ENCODE measurements around the gene CFAP157.
A peak's percentile ranks its signal among the peaks of the same experiment; 100 is the strongest.

Gene CFAP157

DNA sequence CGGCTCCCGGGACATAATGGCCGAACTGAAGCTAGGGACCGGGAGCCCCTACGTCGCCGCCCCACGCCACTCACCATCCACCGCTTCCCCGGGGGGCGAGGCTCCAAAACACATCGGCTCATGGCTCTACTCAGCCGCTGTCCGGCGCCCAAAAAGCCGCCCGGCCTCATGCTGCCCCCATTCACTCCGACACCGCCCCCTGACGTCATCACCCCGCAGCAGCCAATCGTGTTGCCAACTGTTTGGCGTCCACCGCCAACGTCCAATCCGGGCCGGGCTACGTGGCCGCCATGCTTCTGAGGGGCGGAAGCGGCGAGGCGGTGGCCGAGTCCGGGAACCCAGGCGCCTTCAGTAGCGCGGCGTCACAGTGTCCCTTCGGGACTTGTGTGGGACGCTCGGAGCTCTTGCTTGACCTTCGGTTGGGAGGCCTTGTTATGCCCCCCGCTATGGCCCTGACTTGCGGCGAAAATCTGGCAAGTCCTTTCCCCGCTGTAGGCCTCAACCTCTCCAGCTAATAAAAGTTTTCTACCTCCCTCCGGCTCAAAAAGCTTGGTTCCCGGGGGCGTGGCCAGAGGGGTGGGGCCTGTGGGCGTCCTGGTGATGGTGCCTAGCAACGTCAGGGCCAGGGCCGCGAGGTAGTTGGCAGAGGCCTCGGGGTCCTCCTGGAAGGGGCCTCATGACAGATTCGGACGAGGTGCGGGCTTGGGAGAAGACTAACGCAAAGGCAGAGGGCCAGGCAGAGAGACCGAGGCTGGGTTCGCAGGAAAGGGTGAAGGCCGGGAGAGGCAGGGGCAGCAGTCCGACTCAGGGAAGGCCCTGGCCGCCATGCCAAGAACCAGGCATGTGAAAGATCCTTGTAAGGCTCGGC, 8.9 kb downstream of the CFAP157 start, which contains the start of the genes PTRH1 and TTC16:
PTRH1 (minus strand) TSS at position 194 of the 868 bp plus-strand sequence; CDS start at position 170, 24 bp downstream.
TTC16 (plus strand) TSS at position 610 of the 868 bp plus-strand sequence; CDS start at position 677, 67 bp downstream.
- peak; percentile 92 to 97 (median 93) for DNase-seq (ENCODE audit: low read depth in 3 of 3)

GRCh38 chr9:127716412-127716811, 9.6 kb downstream of the CFAP157 start:
- DNase-seq (ENCODE audit: low read depth in 3 of 3), result no peak

GRCh38 chr9:127717766-127718165, 11.0 kb downstream of the CFAP157 start:
- DNase-seq (ENCODE audit: low read depth in 3 of 3), result no peak

GRCh38 chr9:127720031-127720864, 13.5 kb downstream of the CFAP157 start:
- DNase-seq (ENCODE audit: low read depth in 3 of 3), result no peak

GRCh38 chr9:127720865-127721227, 14.1 kb downstream of the CFAP157 start:
- DNase-seq (ENCODE audit: low read depth in 3 of 3), result no peak

DNA sequence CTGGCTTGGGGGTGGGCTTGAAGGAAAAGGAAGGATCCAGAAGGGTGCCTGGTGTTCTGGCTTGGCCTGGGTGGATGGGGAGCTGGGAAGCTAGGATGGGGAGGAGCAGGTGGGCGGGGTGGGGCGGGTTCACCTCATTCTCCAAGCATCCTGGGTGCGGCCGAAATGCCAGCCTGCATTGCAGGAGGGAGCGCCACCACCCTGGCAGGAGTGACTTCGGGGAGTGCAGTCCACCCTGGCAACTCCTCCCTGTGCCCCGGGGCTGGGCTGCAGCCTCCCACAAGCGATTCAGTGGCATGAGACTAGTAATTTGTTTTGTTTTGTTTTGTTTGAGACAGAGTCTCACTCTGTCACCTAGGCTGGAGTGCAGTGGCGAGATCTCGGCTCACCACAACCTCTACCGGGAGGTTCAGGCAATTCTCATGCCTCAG, 14.6 kb downstream of the CFAP157 start:
- DNase-seq (ENCODE audit: low read depth in 3 of 3), result no peak

DNA sequence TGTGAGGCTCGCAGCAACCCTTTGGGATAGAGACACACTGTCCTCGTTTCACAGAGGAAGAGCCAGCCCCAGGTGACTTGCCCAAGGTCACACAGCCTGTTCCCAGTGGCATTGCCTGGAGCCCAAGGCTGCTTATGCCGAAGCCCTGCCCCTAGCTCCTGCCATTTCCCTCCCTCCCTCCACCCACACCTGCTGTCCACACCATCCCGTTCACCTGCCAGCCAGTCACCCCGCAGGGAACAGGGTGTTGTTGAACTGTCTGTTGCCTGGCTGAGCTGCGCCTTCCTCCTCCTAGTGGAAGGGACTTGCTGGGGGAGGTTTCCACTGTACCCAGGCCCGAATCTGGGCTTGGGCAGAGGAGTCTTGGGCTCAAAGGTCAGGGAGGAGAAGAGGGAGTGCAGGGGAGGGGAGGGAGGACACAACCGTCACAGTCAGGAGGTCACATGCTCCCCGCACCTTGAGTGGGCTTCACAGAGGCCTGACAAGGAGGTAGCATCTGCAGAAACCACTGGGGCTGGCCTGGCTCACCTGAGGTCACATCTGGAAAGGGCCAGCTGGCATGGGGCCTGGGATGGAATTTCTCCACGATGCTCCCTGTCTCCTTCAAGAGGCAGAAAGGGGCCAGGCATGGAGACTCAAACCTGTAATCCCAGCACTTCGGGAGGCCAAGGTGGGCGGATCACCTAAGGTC, 15.4 kb downstream of the CFAP157 start:
- DNase-seq (ENCODE audit: low read depth in 3 of 3), result no peak

DNA sequence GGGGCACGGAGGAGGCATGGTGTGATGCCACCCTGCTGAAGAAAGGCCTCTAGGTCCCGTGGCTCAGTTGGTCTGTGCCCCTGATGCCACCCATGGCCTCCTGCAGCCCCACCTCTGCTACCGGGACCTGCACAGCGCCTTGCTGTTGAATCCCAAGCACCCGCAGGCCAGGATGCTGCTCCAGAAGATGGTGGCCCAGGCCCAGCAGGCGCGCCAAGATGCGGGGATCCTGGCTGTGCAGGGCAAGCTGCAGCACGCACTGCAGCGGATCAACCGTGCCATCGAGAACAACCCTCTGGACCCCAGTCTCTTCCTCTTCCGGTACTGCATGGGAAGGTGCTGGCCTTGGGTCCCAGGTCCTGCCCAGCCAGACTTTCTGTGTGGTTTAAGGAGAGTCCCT, 16.2 kb downstream of the CFAP157 start:
- no peak for DNase-seq (ENCODE audit: low read depth in 3 of 3)

DNA sequence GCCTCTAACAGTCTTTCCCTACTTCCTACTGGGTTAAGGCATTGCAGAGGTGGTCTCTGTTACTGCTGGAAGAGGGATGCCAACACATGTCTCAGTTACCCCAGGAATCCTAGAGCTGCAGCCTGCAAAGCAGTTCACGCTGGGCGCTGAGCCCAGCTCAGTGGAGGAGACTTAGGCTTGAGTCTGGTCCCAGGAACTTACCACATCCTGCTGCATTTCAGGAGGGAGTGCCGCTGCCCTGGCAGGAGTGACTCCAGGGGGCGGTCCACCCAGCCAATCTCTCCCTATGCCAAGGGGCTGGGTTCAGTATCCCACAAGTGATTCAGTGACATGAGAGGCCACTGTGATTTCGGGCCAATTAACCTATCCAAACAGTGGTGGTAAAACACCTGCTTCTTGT, 16.7 kb downstream of the CFAP157 start:
- DNase-seq (ENCODE audit: low read depth in 3 of 3), result no peak

DNA sequence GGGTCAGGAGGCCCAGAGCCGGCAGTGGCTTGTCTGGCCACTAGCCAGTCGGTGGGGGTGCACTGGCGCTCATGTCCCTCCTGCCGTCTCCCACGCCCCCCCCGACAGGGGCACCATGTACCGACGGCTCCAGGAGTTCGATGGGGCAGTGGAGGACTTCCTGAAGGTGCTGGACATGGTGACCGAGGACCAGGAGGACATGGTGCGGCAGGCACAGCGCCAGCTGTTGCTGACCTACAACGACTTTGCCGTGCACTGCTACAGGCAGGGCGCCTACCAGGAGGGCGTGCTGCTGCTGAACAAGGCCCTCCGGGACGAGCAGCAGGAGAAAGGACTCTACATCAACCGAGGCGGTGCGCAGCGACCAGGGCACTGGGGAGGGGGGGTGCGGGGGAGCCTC, 17.2 kb downstream of the CFAP157 start:
- DNase-seq (ENCODE audit: low read depth in 3 of 3), result no peak

DNA sequence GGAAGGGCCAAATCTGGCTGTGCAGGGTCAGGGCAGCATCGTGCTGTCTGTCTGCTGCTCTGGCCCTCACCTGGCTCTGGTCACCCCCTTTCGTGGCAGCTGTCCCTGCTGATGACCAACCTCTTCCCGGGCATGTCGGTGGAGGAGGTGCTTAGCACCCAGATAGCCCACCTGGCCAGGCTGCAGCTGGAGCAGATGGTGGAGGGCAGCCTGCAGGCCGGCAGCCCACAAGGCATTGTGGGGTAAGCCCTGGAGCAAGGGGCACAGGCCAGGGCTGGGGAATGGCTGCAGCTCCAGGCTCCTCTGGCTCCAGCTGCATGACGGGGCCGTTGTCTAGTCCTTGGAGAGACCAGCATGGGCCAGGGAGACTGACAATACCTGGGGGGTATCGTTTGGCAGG, 20.1 kb downstream of the CFAP157 start:
- DNase-seq (ENCODE audit: low read depth in 3 of 3), result no peak

DNA sequence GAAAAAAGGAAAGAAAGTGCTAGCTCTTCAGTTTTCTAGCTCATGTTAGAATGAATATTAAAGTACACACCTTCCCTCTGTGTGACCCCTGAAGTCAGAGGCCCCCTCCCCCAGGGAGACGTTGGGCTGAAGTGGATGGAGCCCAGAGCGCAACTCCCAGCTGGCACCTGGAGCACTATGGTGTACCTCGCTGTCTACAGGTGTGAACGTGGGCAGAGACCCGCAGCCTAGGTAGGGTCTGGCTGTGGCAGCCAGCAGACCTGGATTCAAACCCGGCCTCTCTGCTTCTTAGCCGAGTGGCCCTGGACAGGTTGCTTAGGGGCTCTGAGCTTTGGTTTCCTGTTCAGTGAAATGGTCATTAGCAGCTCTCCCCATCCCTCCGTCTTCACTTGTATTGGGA, 22.0 kb downstream of the CFAP157 start:
- no peak for DNase-seq (ENCODE audit: low read depth in 3 of 3)

DNA sequence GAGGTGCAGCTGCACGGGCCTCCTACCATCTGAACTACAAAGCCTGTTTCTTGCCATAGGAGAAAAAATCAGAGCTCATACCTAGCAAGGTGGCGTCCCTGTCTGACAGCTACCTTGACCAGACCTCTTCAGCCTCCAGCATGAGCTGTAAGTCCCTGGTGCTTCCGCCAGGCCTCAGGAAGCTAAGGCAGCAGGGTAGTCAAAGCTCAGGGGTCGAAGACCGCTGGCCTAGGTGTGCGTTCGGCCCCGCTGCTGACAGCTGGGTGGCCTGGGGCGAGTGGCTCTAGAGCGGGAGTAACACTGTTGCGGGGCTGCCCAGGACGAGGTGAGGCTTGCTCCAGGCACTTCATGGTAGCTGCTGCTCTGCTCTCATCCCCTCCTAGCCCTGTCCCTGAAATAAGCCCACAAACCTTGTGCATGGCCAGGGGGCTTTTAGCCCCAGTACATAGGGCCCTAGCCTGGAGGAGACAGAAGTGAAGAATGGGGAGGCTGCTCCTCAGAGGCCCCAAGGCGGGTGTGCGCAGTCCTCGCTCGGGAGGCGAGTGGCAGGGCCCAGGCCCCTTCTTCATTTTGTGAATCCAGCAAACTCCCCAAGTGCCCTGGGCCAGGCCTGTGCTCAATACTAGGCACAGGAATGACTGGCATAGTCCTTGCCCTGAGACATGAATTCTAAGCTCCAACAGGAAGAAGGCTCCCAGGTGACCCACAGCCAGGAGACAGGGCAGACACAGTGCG, 22.9 kb downstream of the CFAP157 start:
- DNase-seq (ENCODE audit: low read depth in 3 of 3), result no peak

DNA sequence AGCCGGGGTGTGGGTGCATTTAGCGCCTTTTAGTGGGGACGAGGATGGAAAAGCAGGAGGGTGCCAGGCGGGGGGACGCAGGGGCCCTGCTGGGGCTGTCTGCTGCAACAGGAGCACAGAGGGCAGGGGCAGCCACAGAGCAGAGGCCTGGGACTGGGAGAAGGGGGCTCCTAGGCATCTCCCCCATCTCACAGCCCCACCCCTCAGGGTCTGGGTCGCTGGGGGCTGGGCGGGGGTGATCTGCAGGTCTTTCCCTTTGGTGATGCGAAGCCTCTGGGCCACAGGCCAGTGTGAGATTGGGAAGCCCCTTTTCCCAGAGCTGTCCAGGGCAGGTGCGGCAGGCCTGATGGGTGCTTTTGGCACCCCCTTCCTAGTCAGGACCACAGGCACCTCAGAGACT, 23.5 kb downstream of the CFAP157 start:
- DNase-seq (ENCODE audit: low read depth in 3 of 3), result no peak

GRCh38 chr9:127730799-127731410, 24.1 kb downstream of the CFAP157 start:
- no peak for DNase-seq (ENCODE audit: low read depth in 3 of 3)

DNA sequence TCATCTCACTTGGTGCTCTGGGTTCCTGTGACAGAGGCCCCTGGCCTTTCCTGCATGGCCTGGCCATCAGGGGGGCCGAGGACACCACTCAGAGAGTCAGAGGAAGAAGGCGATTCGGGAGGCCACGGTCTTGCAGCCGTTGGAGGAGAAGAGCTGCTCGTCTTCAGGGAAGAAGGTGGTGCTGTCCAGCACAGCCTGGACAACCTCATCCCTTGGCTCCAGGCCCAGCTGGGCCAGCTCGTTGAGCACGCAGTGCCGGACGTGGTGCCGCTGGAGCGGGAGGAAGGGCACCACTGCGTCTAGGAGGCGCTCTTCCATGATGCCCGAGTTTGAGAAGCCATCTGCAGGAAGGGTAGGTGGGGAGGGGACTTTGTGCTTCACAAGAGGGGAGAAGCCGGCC, 25.1 kb downstream of the CFAP157 start:
- DNase-seq (ENCODE audit: low read depth in 3 of 3), result no peak

DNA sequence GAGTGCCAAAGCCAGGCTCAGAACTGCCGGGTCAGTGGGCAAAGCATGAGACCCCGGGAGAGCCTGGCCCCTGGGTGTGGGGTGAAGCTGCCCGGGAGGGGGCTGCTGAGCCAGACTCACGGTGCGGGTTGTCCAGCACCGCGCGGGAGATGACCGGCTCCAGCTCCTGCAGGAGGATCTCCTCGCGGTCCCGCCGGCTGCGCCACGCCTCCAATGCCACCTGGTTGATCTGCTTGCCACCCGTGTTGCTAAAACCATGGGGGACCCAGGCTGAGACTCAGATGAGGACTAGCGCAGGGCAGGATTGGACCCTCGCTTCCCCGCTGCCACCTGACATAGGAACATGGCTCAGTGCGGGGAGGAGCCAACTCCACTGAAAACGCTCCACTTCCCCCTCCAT, 25.7 kb downstream of the CFAP157 start:
- DNase-seq (ENCODE audit: low read depth in 3 of 3), result no peak

DNA sequence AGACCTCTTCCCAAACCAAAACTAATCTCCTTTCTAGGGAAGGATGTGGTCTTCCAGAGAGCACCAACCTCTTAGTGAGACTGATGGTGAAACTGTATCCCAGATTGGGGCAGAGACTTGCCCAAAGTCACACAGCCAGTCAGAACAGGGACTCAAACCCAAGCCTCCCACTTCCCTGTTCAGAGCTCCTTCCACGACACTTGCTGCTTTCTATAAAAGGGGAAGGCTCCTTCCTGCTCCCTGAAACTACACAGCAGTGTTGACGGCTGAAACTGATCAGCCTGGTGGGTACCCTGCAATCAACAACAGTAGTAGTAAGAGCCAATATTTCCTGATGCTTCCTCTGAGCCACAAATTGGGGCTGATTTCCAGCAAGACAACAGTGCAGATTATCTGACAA, 26.8 kb downstream of the CFAP157 start:
- DNase-seq (ENCODE audit: low read depth in 3 of 3), result no peak

GRCh38 chr9:127734247-127734746, 27.5 kb downstream of the CFAP157 start:
- DNase-seq (ENCODE audit: low read depth in 3 of 3), result no peak

- peak; percentile 95 to 96 (median 95) for DNase-seq (ENCODE audit: low read depth in 3 of 3)
These were observed 28.1 kb downstream of the CFAP157 start, which contains the start of gene TOR2A for GRCh38 chr9:127734747-127735529. TOR2A (minus strand) TSS chr9:127735294; CDS start chr9:127735270, 24 bp downstream.
